Erythroblast (primary cell): ENCODE measurements around the gene CHRNG.
A peak's percentile ranks its signal among the peaks of the same experiment; 100 is the strongest.

ENCODE experiments used
- GATA1 ChIP-seq: IDR thresholded peaks from 2 replicates; pipeline ENCODE4 v1.6.1; 2011; ENCODE audit warnings: low read depth, mild to moderate bottlenecking, control low read depth, low read length, moderate library complexity
- POLR2A ChIP-seq: IDR thresholded peaks from 2 replicates; pipeline ENCODE4 v1.6.1; 2011; ENCODE audit warnings: mild to moderate bottlenecking, low read length

DNA sequence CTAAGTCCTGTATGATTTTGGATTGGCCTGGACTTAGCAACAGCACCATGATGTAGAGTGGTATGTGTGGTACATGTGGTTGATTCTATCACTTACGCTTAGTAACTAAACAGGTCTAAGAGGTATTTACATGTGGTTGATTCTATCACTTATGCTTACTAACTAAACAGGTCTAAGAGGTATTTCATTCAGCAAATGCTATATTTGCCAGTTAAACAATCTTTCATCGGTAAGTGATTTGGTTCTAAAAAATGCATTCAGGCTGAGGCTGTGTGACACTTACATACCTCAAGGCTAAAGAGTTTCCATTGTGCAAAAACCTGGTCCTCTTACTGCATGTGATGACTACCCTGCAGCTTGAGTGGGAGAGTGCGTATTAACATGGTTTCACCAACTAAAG lies 24.1 kb downstream of the CHRNG start:
- TF ChIP-seq POLR2A, result peak; percentile 3
- TF ChIP-seq GATA1, result no peak
